GM19328 (cell line): ENCODE measurements around the gene OBSCN.

Source experiments
- ATAC-seq: cut with Tn5 transposase; IDR thresholded peaks from one replicate; pipeline ENCODE4 v1.9.1; 2021; ENCODE audit warnings: mild to moderate bottlenecking, moderate library complexity; ENCODE audit not compliant: unreplicated experiment

The OBSCN gene

DNA sequence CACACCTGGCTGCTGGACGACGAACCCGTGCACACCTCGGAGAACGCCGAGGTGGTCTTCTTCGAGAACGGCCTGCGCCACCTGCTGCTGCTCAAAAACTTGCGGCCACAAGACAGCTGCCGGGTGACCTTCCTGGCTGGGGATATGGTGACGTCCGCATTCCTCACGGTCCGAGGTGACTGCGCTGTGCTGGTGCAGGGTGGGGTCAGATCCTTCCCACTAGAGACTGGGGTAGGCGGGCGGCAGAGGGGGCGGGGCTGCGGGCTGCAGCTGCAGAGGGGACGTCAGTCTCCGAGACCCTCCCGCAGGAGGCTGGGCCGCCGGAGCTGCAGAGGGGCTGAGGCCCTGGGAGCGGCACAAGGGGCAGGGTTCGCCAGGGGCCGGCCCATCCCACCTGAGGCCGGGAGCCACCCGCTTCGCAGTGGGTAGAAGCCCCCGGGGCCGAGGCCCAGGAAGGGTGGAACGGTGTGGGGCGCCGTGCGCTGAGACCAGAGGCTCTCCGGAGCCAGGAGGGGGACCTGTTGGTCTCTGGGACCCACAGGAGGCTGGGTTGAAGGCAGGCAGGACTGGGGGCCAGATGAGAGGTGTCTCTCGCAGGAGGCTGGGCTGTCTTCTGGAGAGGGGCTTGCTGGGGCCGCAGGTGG is 108.2 kb downstream of the OBSCN start:
- no peak for ATAC-seq

DNA sequence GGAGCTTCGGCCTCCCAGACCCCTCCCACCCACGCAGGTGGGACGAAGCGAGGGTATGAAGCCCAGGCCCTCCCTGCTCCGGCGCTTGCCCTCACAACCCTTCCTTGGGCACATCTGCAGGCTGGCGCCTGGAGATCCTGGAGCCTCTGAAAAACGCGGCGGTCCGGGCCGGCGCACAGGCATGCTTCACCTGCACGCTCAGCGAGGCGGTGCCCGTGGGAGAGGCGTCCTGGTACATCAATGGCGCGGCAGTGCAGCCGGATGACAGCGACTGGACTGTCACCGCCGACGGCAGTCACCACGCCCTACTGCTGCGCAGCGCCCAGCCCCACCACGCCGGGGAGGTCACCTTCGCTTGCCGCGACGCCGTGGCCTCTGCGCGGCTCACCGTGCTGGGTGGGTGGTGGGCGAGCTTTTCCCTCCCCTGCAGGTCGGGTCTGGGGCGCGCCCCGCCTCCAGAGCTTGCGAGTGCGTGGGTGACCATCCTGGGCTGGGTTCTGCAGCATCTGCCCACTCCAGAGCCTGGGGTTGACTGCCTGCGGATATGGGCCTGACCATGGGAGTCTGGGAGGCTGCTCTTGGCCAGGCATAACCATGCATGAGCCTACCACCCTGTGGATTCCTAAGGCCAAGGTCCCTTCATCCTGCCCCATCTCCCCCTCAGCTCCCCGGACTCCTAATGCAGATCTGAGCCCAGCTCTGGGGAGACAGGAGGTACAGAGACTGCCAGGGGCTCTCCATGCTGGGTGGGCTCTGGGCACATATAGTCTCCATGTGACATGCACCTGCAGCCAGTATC is 108.9 kb downstream of the OBSCN start:
- no peak for ATAC-seq

DNA sequence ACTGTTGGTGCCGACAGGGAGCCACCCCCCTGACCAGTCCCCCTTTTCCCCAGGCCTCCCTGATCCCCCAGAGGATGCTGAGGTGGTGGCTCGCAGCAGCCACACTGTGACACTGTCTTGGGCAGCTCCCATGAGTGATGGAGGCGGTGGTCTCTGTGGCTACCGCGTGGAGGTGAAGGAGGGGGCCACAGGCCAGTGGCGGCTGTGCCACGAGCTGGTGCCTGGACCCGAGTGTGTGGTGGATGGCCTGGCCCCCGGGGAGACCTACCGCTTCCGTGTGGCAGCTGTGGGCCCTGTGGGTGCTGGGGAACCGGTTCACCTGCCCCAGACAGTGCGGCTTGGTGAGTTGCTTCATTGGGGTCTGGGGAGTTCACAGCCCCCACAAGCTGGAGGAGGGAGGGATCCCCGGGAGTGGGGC is 109.6 kb downstream of the OBSCN start:
- ATAC-seq: no peak

DNA sequence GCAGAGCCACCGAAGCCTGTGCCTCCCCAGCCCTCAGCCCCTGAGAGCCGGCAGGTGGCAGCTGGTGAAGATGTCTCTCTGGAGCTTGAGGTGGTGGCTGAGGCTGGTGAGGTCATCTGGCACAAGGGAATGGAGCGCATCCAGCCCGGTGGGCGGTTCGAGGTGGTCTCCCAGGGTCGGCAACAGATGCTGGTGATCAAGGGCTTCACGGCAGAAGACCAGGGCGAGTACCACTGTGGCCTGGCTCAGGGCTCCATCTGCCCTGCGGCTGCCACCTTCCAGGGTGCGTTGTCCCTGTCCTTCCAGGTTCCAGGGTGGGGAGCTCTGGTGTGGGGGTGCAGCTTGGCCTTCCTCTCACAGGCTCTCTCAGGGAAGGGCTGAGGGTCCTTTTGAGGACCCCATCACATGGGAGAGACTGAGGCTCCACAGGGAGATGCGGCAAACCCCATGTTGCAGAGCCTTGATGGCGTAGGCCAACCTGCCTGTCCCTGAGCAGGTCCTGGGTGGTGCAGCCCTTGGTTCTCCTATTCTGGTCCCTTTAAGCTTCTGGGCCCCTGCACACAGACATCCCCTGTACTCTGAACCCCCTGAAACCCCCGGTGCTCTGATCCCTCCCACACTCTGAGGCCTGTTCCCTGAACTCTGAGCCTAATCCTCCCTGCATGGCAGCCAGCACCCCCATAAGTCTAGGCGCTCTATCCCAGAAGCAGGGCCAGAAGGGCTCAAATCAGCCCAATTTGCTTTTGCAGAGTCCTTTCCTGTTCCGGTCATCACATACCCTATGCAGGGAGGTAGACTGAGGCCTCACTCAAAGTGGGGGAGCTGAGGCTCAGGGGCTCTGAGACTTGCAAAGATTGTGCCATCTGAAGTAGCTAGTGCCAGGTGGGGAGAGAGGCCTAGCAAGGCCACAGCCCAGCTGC is 110.3 kb downstream of the OBSCN start:
- no peak for ATAC-seq

DNA sequence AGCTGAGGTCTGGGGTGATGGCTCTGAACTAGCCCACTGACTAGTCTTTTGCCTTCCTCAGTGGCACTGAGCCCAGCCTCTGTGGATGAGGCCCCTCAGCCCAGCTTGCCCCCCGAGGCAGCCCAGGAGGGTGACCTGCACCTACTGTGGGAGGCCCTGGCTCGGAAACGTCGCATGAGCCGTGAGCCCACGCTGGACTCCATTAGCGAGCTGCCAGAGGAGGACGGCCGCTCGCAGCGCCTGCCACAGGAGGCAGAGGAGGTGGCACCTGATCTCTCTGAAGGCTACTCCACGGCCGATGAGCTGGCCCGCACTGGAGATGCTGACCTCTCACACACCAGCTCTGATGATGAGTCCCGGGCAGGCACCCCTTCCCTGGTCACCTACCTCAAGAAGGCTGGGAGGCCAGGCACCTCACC is 111.0 kb downstream of the OBSCN start:
- no peak for ATAC-seq

DNA sequence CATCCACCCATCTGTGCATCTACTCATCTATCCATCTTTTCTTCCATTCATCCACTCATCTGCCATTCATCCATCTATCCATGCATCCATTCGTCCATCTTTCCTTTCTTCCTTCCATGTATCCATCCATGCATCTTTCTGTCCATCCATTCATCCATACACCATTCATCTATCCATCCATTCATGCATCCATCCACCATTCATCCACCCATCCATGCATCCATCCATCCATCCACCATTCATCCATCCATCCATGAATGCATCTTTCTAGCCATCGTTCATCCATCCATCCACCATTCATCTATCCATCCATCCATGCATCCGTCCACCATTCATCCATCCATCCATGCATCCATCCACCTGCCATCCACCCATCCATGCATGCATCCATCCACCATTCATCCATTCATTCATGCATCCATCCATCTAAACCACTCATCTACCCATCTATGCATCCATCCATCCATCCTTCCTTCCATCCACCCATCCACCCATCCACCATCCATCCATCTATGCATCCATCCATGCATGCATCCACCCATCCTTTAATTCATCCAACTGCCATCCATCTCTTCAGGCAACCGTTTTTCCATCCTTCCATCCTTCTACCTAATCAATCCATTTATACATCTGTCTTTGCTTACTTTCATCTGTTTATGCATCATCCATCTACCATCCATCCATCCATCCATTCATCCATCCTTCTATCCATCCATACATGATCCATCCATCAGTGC is 111.7 kb downstream of the OBSCN start:
- ATAC-seq: no peak

DNA sequence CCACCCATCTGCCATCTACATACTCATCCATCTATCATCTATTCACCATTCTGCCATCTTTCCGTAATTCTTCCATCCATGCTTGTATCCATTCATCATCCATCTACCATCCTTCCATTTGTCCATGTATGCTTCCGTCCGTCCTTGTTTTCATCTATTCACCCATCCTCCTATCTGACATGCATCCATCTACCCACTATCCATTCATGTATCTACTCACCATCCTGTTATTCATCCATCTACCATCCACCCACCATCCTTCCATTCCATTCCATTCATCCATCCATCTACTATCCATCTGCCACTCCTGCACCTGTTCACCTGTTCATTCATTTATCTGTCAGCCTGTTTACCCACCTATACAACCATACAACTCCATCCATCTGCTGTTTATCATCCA is 112.5 kb downstream of the OBSCN start:
- ATAC-seq: no peak

DNA sequence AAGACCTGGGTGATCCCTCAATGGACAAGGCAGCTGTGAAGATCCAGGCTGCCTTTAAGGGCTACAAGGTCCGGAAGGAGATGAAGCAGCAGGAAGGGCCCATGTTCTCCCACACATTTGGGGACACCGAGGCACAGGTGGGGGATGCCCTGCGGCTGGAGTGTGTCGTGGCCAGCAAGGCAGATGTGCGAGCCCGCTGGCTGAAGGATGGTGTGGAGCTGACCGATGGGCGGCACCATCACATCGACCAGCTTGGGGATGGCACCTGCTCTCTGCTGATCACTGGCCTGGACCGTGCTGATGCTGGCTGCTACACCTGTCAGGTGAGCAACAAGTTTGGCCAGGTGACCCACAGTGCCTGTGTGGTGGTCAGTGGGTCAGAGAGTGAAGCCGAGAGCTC is 113.6 kb downstream of the OBSCN start:
- no peak for ATAC-seq

DNA sequence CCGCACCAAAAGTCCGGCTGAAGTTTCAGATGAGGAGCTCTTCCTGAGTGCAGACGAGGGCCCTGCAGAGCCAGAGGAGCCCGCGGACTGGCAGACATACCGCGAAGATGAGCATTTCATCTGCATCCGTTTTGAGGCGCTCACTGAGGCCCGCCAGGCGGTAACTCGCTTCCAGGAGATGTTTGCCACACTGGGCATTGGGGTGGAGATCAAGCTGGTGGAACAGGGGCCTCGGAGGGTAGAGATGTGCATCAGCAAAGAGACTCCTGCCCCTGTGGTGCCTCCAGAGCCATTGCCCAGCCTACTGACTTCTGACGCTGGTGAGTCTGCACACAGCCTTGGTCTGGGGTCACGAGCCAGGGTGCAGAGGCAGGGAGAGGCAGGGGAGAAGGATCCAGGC is 114.1 kb downstream of the OBSCN start:
- no peak for ATAC-seq

DNA sequence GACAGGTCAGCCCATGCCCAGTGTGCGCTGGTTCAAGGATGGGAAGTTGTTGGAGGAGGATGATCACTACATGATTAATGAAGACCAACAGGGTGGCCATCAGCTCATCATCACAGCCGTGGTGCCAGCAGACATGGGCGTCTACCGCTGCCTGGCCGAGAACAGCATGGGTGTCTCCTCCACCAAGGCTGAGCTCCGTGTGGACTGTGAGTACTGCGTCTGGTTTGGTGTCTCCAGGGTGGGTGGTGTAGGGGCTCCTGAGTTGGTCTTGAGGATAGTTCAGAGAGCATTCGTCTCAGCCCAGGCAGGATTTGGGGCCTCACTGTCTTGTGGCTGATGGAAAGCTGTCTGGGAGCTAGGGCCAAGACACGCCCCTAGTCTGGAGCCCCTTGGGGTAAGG is 115.6 kb downstream of the OBSCN start:
- no peak for ATAC-seq

DNA sequence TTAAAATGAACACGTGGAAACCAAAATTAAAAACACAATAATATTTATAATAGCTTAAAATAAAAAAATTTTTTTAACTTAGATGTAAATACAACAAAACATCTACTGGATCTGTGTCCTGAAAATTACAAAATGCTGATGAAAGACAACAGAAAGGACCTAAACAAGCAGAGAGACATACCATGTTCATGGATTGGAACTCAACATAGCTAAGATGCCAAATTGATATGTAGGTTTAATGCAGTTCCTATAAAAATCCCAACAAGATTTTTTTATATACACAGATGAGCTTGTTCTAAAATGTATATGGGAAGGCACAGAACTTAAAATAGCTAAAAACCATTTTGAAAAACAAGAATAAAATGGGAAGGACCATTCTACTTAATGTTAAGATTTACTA is 117.4 kb downstream of the OBSCN start:
- ATAC-seq: no peak

DNA sequence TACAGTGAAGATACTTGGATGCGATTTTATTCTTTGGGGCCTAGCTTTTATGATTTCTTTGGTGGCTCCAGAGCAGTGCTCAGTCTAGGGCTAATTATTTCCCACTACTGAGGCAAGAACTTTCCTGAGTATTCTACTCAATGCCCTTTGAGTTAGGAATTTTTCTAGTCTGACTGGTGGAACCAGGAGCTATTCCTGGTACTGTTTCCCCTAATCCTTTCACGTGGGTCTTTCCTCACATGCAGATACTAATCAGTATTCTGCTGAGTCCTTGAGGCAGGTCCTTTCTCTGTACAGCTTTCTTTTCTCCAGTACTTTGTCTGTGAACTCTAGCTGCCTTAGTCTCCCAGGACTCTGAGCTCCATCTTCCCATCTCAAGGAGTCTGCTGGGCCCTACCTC is 122.0 kb downstream of the OBSCN start:
- no peak for ATAC-seq

DNA sequence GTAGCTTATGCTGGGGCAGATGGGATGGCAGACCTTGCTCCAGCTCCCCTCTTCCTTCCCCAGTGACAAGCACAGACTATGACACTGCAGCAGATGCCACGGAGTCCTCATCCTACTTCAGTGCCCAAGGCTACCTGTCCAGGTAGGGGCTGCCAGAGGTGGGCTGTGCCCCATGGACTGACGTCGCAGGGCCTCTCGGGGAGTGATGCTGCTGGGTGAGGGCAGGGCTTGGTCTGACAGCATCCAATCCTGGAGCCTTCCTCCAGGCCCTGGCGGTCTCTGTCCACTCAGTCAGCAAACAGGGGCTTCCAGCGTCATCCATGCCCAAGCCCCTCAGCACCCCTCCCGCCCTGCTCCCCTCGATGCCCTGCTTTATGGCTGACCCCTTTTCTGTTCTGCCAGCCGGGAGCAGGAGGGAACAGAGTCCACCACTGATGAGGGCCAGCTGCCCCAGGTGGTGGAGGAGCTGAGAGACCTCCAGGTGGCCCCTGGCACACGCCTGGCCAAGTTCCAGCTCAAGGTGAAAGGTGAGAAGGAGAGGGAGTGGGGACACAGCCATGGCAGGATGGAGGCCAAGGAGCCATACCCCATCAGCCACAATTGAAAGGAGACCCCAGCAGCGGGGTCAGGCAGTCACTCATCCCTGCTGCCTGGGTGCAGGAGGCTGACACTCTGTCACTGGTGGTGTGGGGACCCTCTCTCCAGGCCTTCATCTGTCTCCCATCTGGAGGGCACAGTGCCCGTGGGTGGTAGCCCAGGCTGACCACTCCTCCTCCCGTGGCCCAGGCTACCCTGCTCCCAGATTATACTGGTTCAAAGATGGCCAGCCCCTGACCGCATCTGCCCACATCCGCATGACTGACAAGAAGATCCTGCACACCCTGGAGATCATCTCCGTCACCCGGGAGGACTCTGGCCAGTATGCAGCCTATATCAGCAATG is 125.2 kb downstream of the OBSCN start:
- no peak for ATAC-seq

DNA sequence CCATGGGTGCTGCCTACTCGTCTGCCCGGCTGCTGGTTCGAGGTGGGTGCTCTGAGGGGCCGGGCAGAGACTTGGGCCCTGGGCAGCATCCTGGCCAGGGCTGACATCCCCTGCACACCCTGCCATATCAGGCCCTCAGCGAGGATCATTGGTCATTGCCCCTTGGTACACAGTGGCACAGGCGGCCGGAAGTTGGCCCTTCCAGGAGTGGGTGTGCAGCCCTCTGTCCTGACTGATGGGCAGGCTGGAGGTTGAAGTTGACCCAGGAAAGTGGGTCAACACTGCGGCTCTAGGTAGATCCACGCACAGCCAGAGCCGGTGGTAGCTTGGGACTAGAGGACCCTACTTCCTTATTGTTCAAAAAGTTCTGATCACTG is 125.9 kb downstream of the OBSCN start:
- no peak for ATAC-seq

DNA sequence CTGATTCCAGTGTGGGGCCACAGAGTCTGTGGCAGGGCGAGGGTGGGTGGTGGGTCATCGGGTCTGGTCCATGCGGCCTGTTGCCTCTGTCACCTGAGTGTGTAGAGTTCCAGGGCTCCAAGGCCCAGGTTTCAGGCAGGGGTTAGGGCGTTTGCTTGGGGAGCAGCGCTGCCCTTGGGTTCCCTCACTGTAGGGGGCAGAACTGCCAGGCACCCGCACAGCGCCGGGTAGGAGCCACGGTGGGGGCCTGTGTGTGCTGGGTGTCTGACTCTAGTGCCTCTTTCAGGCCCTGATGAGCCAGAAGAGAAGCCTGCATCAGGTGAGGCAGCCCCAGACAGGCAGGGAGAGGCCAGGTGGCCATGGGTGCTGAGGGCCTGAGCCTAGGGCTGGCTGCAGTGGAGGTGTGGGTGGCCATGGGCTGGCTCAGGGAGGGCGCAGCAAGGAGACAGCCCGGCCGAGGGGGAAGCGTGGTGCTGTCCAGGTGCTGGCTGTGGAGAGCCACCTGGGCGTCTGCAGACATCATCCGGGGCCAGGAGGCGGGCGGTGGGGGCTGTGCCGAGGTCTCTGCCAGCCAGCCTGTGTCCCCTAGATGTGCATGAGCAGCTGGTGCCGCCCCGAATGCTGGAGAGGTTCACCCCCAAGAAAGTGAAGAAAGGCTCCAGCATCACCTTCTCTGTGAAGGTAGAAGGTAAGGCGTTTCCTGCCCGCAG is 126.5 kb downstream of the OBSCN start:
- no peak for ATAC-seq

DNA sequence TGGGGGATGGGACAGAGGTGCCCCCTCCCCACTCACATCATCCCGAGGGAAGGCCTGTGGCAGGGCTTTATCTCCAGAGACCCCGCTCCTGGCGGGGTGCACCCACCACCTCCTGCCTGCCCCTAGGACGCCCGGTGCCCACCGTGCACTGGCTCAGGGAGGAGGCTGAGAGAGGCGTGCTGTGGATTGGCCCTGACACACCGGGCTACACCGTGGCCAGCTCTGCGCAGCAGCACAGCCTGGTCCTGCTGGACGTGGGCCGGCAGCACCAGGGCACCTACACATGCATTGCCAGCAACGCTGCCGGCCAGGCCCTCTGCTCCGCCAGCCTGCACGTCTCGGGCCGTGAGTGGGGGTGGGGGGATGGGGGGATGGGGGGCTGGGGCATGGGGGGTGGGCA is 127.1 kb downstream of the OBSCN start:
- no peak for ATAC-seq

DNA sequence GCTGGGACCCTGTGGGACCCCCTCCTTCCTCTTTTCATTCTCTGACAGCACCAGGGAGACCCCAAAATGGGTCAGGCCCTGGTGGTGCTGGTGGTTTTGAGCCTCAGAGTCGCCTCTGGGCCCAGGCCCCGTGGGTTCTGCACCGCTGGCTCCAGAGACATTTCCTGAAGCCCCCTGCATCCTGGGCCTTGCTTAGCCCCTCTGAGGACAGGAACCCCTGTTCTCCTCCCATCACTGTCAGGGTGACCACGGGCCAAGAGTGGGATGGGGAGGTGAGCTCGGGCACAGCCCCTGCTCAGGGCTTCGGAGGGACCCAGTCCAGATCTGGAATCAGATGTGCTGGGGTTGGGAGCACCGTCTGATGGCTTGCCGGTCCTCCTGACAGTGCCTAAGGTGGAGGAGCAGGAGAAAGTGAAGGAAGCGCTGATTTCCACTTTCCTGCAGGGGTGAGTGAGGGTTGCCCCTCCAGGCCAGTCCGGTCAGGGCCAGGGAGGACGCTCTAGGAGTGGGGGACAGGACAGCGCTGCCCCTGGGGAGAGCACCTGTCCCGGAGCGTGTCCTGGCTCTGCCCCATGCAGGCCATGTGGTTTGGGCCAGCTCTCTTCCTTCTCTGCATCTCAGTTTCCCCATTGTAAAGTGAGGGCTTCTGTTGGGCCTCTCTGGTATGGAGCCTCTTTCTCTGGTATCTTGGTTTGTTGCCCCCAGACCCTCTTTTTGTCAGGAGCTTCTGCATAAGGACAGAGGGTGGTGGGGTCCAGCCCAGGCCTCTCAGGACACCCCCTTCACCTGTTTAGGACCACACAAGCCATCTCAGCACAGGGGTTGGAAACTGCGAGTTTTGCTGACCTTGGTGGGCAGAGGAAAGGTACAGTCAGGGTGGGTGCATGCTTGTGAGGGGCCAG is 127.8 kb downstream of the OBSCN start:
- no peak for ATAC-seq

DNA sequence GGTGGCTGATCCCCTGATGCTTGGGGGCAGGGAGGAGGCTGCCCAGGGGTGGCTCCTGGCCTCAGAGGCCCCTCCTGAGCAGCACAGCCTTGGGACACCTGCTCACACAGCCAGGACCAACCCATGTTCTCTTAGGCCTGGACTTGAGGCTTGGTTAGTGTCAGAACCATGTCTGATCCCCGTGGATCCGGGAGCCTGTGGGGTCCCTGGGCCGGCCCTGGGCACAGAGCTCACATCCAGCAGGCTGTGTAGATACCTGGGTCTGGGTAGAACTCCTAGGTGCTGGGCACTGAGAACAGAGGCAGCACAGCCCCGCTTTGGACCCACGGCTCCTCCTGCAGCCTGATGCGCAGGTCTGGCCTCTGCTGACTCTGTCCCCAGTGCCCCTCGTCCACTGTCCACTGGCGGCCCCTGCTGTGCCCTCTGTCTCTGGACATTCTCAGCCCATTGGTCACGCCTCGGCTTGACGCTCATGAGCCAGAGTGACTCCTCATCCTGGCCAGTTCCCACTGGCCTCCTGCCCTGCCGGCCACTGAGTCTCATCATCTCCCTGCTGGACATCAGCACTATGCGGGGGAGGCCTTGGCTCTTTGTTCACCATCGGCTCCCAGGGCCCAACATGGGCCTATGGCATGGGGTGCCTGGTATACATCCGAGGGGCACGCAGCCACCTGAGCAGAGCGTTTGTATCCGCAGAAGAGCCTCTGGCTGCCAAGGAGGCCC is 128.6 kb downstream of the OBSCN start:
- ATAC-seq: no peak
